HL-60/S4 treated with retinoic acid at 250 ng/mL for 4 days and 3 days (cell line): ENCODE measurements around the gene HHEX.
"Not testable (repeated sequence)": the region's sequence is repeated elsewhere in the genome, so short reads cannot be mapped to it uniquely, and the experiment has no call there.

Source experiments
- in situ Hi-C: fragments of 300-500 bp; cut with MboI; formaldehyde crosslinking; loops from 2 replicates; pipeline ENCODE4 v1.7.0; 2022; ENCODE audit warnings: low sequenced_read_pairs

Gene HHEX

GRCh38 chr10:92689663-92690210, at the start of gene HHEX:
HHEX (plus strand) TSS chr10:92689955; CDS start chr10:92689987, 32 bp downstream.
- in situ Hi-C loops: no loop called here

- in situ Hi-C loops: no loop called here
These were observed 49.6 kb upstream of the HHEX start for GRCh38 chr10:92640107-92640506.

GRCh38 chr10:92641492-92641891, 48.3 kb upstream of the HHEX start:
- in situ Hi-C loops: no loop called here

GRCh38 chr10:92644921-92645320, 44.8 kb upstream of the HHEX start:
- in situ Hi-C loops: no loop called here

- in situ Hi-C loops: not testable (repeated sequence)
These were observed 38.9 kb upstream of the HHEX start for GRCh38 chr10:92650864-92651263.

GRCh38 chr10:92655426-92655825, 34.3 kb upstream of the HHEX start:
- in situ Hi-C loops: no loop called here

GRCh38 chr10:92656266-92656961, 33.3 kb upstream of the HHEX start:
- in situ Hi-C loops: no loop called here

GRCh38 chr10:92657024-92657423, 32.7 kb upstream of the HHEX start:
- in situ Hi-C loops: no loop called here

GRCh38 chr10:92662848-92663247, 26.9 kb upstream of the HHEX start:
- in situ Hi-C loops: no loop called here

- in situ Hi-C loops: no loop called here
These were observed 25.4 kb upstream of the HHEX start for GRCh38 chr10:92664322-92664721.

- in situ Hi-C loops: no loop called here
These were observed 22.7 kb upstream of the HHEX start for GRCh38 chr10:92667078-92667477.

GRCh38 chr10:92677708-92678107, 12.0 kb upstream of the HHEX start:
- in situ Hi-C loops: no loop called here

- in situ Hi-C loops: no loop called here
These were observed 11.5 kb upstream of the HHEX start for GRCh38 chr10:92678206-92678605.

GRCh38 chr10:92681306-92681834, 8.4 kb upstream of the HHEX start:
- in situ Hi-C loops: no loop called here

GRCh38 chr10:92688573-92688926, 1.2 kb upstream of the HHEX start:
- in situ Hi-C loops: no loop called here

GRCh38 chr10:92688927-92689662, 660 bp upstream of the HHEX start:
- in situ Hi-C loops: no loop called here

GRCh38 chr10:92690211-92690914, 608 bp downstream of the HHEX start:
- in situ Hi-C loops: no loop called here

- in situ Hi-C loops: no loop called here
These were observed 1.3 kb downstream of the HHEX start for GRCh38 chr10:92690915-92691590.

GRCh38 chr10:92691591-92692079, 1.9 kb downstream of the HHEX start:
- in situ Hi-C loops: no loop called here

GRCh38 chr10:92692080-92692671, 2.4 kb downstream of the HHEX start:
- in situ Hi-C loops: no loop called here
